Subcutaneous abdominal adipose tissue (tissue), 5 donors: ENCODE measurements around the gene KLHL15.

Experiments
- H3K27ac ChIP-seq: one replicate; pipeline ENCODE4 v1.7.0; 2013; ENCODE audit warnings: low read depth, mild to moderate bottlenecking, inconsistent platforms, low read length, moderate library complexity
- H3K27me3 ChIP-seq, 5 donors: one replicate each; pipeline ENCODE4 v1.7.0; 2013; ENCODE audit warnings: low read length in 5 of 5, inconsistent platforms in 1 of 5; ENCODE audit not compliant: control insufficient read depth in 5 of 5, insufficient read depth in 4 of 5
- H3K36me3 ChIP-seq, 5 donors: one replicate each; pipeline ENCODE4 v1.7.0; 2013; ENCODE audit warnings: low read length in 5 of 5; ENCODE audit not compliant: control insufficient read depth in 5 of 5, insufficient read depth in 5 of 5
- H3K4me1 ChIP-seq, 5 donors: one replicate each; pipeline ENCODE4 v1.7.0; 2013; ENCODE audit warnings: low read length in 5 of 5, mild to moderate bottlenecking in 3 of 5, moderate library complexity in 1 of 5; ENCODE audit not compliant: control insufficient read depth in 5 of 5, insufficient read depth in 5 of 5
- H3K4me3 ChIP-seq, 5 donors: one replicate each; pipeline ENCODE4 v1.7.0; 2013; ENCODE audit warnings: low read length in 5 of 5, low read depth in 1 of 5
- H3K9ac ChIP-seq, 5 donors: one replicate each; pipeline ENCODE4 v1.7.0; 2013; ENCODE audit warnings: low read length in 5 of 5, mild to moderate bottlenecking in 4 of 5, moderate library complexity in 3 of 5
- H3K9me3 ChIP-seq, 5 donors: one replicate each; pipeline ENCODE4 v1.7.0; 2013; ENCODE audit warnings: low read length in 5 of 5; ENCODE audit not compliant: control insufficient read depth in 5 of 5
- donor health status: healthy.
- donor health status: healthy.
- donor health status: healthy.
- donor health status: healthy.
- donor health status: healthy.

The KLHL15 gene

GRCh38 chrX:23964191-23964590 is 62.8 kb downstream of the KLHL15 start:
- H3K4me3 ChIP-seq = no peak overlapping the region
- H3K36me3 ChIP-seq = no peaks in the 10 kb centered on the region
- H3K4me1 ChIP-seq = no peaks in the 10 kb centered on the region
- no peak overlapping the region for H3K9ac ChIP-seq
- no peak overlapping the region for H3K27ac ChIP-seq
- H3K9me3 ChIP-seq = peaks cover 0 to 7% (median 0%) of the 10 kb centered on the region in 5 donors
- H3K27me3 ChIP-seq = peaks cover 0 to 7% (median 7%) of the 10 kb centered on the region in 5 donors

GRCh38 chrX:23959781-23960180 is 67.2 kb downstream of the KLHL15 start:
- Histone ChIP-seq H3K36me3 (no peaks in the 10 kb centered on the region), H3K4me3 (no peak overlapping the region), H3K27ac (no peak overlapping the region), H3K4me1 (no peaks in the 10 kb centered on the region), H3K9ac (no peak overlapping the region), H3K27me3 (peaks cover 0 to 7% (median 4%) of the 10 kb centered on the region in 5 donors), H3K9me3 (peaks cover 0 to 5% (median 0%) of the 10 kb centered on the region in 5 donors)

GRCh38 chrX:23954396-23954795 is 72.6 kb downstream of the KLHL15 start:
- H3K27me3 ChIP-seq = peaks cover 0 to 4% (median 0%) of the 10 kb centered on the region in 5 donors
- H3K4me1 ChIP-seq = no peaks in the 10 kb centered on the region
- no peak overlapping the region for H3K27ac ChIP-seq
- no peak overlapping the region for H3K9ac ChIP-seq
- H3K4me3 ChIP-seq = no peak overlapping the region
- no peaks in the 10 kb centered on the region for H3K36me3 ChIP-seq
- H3K9me3 ChIP-seq = no peaks in the 10 kb centered on the region

GRCh38 chrX:23953908-23954269 is 73.1 kb downstream of the KLHL15 start:
- H3K9ac ChIP-seq = no peak overlapping the region
- H3K4me1 ChIP-seq = no peaks in the 10 kb centered on the region
- no peaks in the 10 kb centered on the region for H3K9me3 ChIP-seq
- peaks cover 0 to 4% (median 0%) of the 10 kb centered on the region in 5 donors for H3K27me3 ChIP-seq
- H3K27ac ChIP-seq = no peak overlapping the region
- H3K4me3 ChIP-seq = no peak overlapping the region
- no peaks in the 10 kb centered on the region for H3K36me3 ChIP-seq

GRCh38 chrX:23952984-23953907 is 73.7 kb downstream of the KLHL15 start:
- Histone ChIP-seq H3K27ac (no peak overlapping the region), H3K9ac (peak overlapping the region in 1 of 5 donors; percentile 20), H3K4me3 (peak overlapping the region in 1 of 5 donors; percentile 16), H3K9me3 (no peaks in the 10 kb centered on the region), H3K4me1 (no peaks in the 10 kb centered on the region), H3K27me3 (peaks cover 0 to 4% (median 0%) of the 10 kb centered on the region in 5 donors), H3K36me3 (no peaks in the 10 kb centered on the region)

- Histone ChIP-seq H3K36me3 (no peaks in the 10 kb centered on the region), H3K9ac (no peak overlapping the region), H3K4me1 (no peaks in the 10 kb centered on the region), H3K27me3 (peaks cover 0 to 4% (median 0%) of the 10 kb centered on the region in 5 donors), H3K27ac (no peak overlapping the region), H3K9me3 (no peaks in the 10 kb centered on the region), H3K4me3 (no peak overlapping the region)
Measured at GRCh38 chrX:23952391-23952790, 74.6 kb downstream of the KLHL15 start.

GRCh38 chrX:23945206-23945605 is 81.8 kb downstream of the KLHL15 start:
- Histone ChIP-seq H3K36me3 (no peaks in the 10 kb centered on the region), H3K9me3 (no peaks in the 10 kb centered on the region), H3K27me3 (peaks cover 2 to 21% (median 4%) of the 10 kb centered on the region in 5 donors), H3K9ac (no peak overlapping the region), H3K4me3 (no peak overlapping the region), H3K27ac (no peak overlapping the region), H3K4me1 (no peaks in the 10 kb centered on the region)

GRCh38 chrX:23944234-23944633 is 82.8 kb downstream of the KLHL15 start:
- Histone ChIP-seq H3K9me3 (no peaks in the 10 kb centered on the region), H3K9ac (no peak overlapping the region), H3K27ac (no peak overlapping the region), H3K27me3 (peaks cover 2 to 21% (median 4%) of the 10 kb centered on the region in 5 donors), H3K4me3 (no peak overlapping the region), H3K36me3 (no peaks in the 10 kb centered on the region), H3K4me1 (no peaks in the 10 kb centered on the region)

GRCh38 chrX:23939203-23939602 is 87.8 kb downstream of the KLHL15 start:
- H3K27me3 ChIP-seq = peaks cover 0 to 9% (median 2%) of the 10 kb centered on the region in 5 donors
- H3K9ac ChIP-seq = no peak overlapping the region
- no peak overlapping the region for H3K4me3 ChIP-seq
- no peak overlapping the region for H3K27ac ChIP-seq
- H3K9me3 ChIP-seq = no peaks in the 10 kb centered on the region
- no peaks in the 10 kb centered on the region for H3K4me1 ChIP-seq
- H3K36me3 ChIP-seq = no peaks in the 10 kb centered on the region

- no peaks in the 10 kb centered on the region for H3K9me3 ChIP-seq
- no peak overlapping the region for H3K4me3 ChIP-seq
- H3K9ac ChIP-seq = no peak overlapping the region
- no peaks in the 10 kb centered on the region for H3K36me3 ChIP-seq
- no peaks in the 10 kb centered on the region for H3K4me1 ChIP-seq
- H3K27me3 ChIP-seq = peaks cover 0 to 8% (median 2%) of the 10 kb centered on the region in 5 donors
- no peak overlapping the region for H3K27ac ChIP-seq
Measured at GRCh38 chrX:23938690-23939089, 88.3 kb downstream of the KLHL15 start.
